ENCODE data around the gene TACO1.

- TF ChIP-seq CEBPB (IDR thresholded peaks at IDR 0.05) (no peak), MAX (IDR thresholded peaks at IDR 0.05) (peak; percentile 83), REST (IDR thresholded peaks at IDR 0.05) (no peak), EHF (CRISPR knock-in tag; IDR thresholded peaks at IDR 0.05) (no peak)
Measured at GRCh38 chr17:63621684-63622573, 21.2 kb downstream of the TACO1 start, which contains the start of gene MAP3K3.

Data from A549 (cell line).